Measurements from ENCODE around the gene PIR.

GRCh38 chrX:15474028-15474427 is 19.1 kb downstream of the PIR start:
- TF ChIP-seq CTCF (conservative IDR thresholded peaks at IDR 0.05; ENCODE audit: low read depth, low read length) (no peak), EZH2 (IDR thresholded peaks at IDR 0.05; ENCODE audit: borderline replicate concordance, low read depth, low read length, poor library complexity, severe bottlenecking) (no peak)

Data from A673 (cell line).